Ishikawa (cell line): ENCODE data around the gene HEXIM2.
A peak's percentile ranks its signal among the peaks of the same experiment; 100 is the strongest.

Source experiments
- CEBPB ChIP-seq: IDR thresholded peaks from 2 replicates; pipeline ENCODE4 v1.6.1; 2012
- CREB1 ChIP-seq: IDR thresholded peaks from 2 replicates; pipeline ENCODE4 v1.6.1; 2012; ENCODE audit warnings: low read depth
- EGR1 ChIP-seq: IDR thresholded peaks from 2 replicates; pipeline ENCODE4 v1.6.1; 2012
- EP300 ChIP-seq: IDR thresholded peaks from 2 replicates; pipeline ENCODE4 v1.6.1; 2012; ENCODE audit warnings: borderline replicate concordance
- FOXM1 ChIP-seq: IDR thresholded peaks from 2 replicates; pipeline ENCODE4 v1.6.1; 2012; ENCODE audit warnings: low read depth, borderline replicate concordance
- MAX ChIP-seq: IDR thresholded peaks from 2 replicates; pipeline ENCODE4 v1.6.1; 2012
- NFIC ChIP-seq: IDR thresholded peaks from 2 replicates; pipeline ENCODE4 v1.6.1; 2012
- RAD21 ChIP-seq: IDR thresholded peaks from 2 replicates; pipeline ENCODE4 v1.6.1; 2012; ENCODE audit warnings: low read depth
- REST ChIP-seq: IDR thresholded peaks from 2 replicates; pipeline ENCODE4 v1.6.1; 2012; ENCODE audit warnings: low read depth, mild to moderate bottlenecking
- TAF1 ChIP-seq: IDR thresholded peaks from 2 replicates; pipeline ENCODE4 v1.6.1; 2012; ENCODE audit warnings: low read depth, mild to moderate bottlenecking
- TCF12 ChIP-seq: IDR thresholded peaks from 2 replicates; pipeline ENCODE4 v1.6.1; 2012; ENCODE audit warnings: low read depth
- TEAD4 ChIP-seq: IDR thresholded peaks from 2 replicates; pipeline ENCODE4 v1.6.1; 2012
- USF1 ChIP-seq: IDR thresholded peaks from 2 replicates; pipeline ENCODE4 v1.6.1; 2012
- YY1 ChIP-seq: IDR thresholded peaks from 2 replicates; pipeline ENCODE4 v1.6.1; 2012; ENCODE audit warnings: low read depth
- ZBTB7A ChIP-seq: IDR thresholded peaks from 2 replicates; pipeline ENCODE4 v1.6.1; 2012; ENCODE audit warnings: low read depth

The HEXIM2 gene

GRCh38 chr17:45156242-45156641 is 5.4 kb upstream of the HEXIM2 start:
- TF ChIP-seq TAF1 (no peak), EP300 (no peak), YY1 (no peak), REST (no peak), RAD21 (no peak), USF1 (no peak), CREB1 (no peak), TCF12 (no peak), FOXM1 (no peak), ZBTB7A (no peak), TEAD4 (no peak)

GRCh38 chr17:45160447-45161287 is 1.0 kb upstream of the HEXIM2 start:
- TF ChIP-seq YY1 (no peak), MAX (peak; percentile 16; the same call in 1 of the 2 replicates)

- TF ChIP-seq TEAD4 (no peak), ZBTB7A (no peak), TCF12 (no peak), FOXM1 (no peak), EGR1 (no peak), MAX (no peak), TAF1 (no peak)
Measured at GRCh38 chr17:45162025-45162687, 481 bp downstream of the HEXIM2 start.

- TF ChIP-seq FOXM1 (no peak), EP300 (no peak), MAX (no peak), CEBPB (no peak), TCF12 (no peak), TEAD4 (no peak), REST (no peak), TAF1 (no peak), NFIC (no peak), YY1 (no peak), USF1 (no peak), ZBTB7A (no peak), EGR1 (no peak), CREB1 (no peak), RAD21 (no peak)
Measured at GRCh38 chr17:45164734-45165269, 3.1 kb downstream of the HEXIM2 start.

GRCh38 chr17:45168991-45169752 is 7.5 kb downstream of the HEXIM2 start:
- no peak for TF ChIP-seq EGR1
- TF ChIP-seq MAX = no peak
- TF ChIP-seq TEAD4 = no peak
- TF ChIP-seq ZBTB7A = no peak
- TF ChIP-seq TAF1 = no peak
- no peak for TF ChIP-seq FOXM1
- TF ChIP-seq REST = no peak
- no peak for TF ChIP-seq CREB1
- TF ChIP-seq RAD21 = no peak
- no peak for TF ChIP-seq NFIC
- TF ChIP-seq EP300 = no peak
- TF ChIP-seq CEBPB = no peak
- no peak for TF ChIP-seq USF1
- TF ChIP-seq YY1 = no peak
- TF ChIP-seq TCF12 = no peak
